Measurements from ENCODE around the gene MRPL38.

MRPL38 gene

DNA sequence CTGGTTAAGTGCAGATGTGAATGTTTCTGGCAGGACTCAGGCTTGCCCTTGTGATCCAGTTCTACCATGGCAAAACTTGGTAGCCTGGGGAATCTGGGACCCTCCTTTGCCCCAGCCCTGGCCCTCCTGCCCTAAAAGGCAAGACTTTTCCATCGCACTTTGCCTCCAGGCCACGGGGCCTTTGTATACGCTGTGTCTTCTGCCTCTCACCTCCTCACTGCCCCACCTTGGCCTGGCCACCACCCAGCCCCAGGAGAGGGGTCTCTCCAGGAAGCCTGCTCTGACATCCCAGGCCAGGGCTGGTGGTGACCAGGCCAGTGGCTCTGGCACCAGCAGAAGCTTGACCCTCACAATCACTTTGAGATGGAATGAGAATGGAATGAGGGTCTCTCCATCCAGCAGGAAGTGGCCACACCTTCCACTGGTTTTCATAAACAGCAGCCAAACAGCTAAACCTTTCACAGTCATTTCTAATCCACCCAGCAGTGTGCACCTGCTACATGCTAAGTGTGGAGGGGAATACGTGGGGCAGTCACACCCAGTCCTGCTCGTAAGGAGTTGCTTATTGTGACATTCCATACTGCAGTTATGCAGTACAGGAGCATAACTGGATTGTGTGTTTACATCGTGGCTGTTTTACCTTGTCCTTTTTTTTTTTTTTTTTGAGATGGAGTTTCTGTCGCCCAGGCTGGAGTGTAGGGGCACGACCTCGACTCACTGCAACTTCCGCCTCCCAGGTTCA, 1.6 kb upstream of the MRPL38 start:
- no peak overlapping the region for H3K4me3 ChIP-seq (replicated peaks; ENCODE audit: low read depth, low read length)
- no peak for DNase-seq (ENCODE audit: extremely low read depth, low read depth)
- TF ChIP-seq CTCF (IDR thresholded peaks at IDR 0.05; ENCODE audit: low read depth, low read length, missing control alignments): no peak

DNA sequence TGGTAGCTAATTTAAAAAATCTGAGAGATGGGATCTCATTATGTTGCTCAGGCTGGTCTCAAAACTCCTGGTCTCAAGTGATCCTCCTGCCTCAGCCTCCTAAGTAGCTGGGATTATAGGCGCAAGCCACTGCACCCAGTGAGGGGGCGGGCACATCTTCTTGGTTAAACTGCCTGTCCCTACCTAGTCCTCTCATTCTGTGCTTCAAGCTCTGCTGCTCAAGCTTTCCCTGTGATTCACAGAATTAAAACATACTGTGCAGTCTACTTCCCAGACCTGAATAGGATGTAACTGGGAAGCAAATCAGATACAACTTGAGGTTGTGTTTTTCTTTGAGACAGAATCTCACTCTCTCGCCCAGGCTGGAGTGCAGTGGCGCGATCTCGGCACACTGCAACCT, 2.3 kb downstream of the MRPL38 start:
- TF ChIP-seq CTCF (IDR thresholded peaks at IDR 0.05; ENCODE audit: low read depth, low read length, missing control alignments): no peak
- H3K4me3 ChIP-seq (replicated peaks; ENCODE audit: low read depth, low read length): no peak overlapping the region
- DNase-seq (ENCODE audit: extremely low read depth, low read depth): no peak

GRCh38 chr17:75901727-75902126, 3.0 kb downstream of the MRPL38 start:
- no peak for TF ChIP-seq CTCF (IDR thresholded peaks at IDR 0.05; ENCODE audit: low read depth, low read length, missing control alignments)

GRCh38 chr17:75900691-75901533, 3.8 kb downstream of the MRPL38 start:
- TF ChIP-seq CTCF (IDR thresholded peaks at IDR 0.05; ENCODE audit: low read depth, low read length, missing control alignments): no peak
- no peak overlapping the region for H3K4me3 ChIP-seq (replicated peaks; ENCODE audit: low read depth, low read length)
- DNase-seq (ENCODE audit: extremely low read depth, low read depth): no peak

More at GRCh38 chr17:75901727-75902126, 3.0 kb downstream of the MRPL38 start:
- H3K4me3 ChIP-seq (replicated peaks; ENCODE audit: low read depth, low read length): no peak overlapping the region
- DNase-seq (ENCODE audit: extremely low read depth, low read depth): no peak

DNA sequence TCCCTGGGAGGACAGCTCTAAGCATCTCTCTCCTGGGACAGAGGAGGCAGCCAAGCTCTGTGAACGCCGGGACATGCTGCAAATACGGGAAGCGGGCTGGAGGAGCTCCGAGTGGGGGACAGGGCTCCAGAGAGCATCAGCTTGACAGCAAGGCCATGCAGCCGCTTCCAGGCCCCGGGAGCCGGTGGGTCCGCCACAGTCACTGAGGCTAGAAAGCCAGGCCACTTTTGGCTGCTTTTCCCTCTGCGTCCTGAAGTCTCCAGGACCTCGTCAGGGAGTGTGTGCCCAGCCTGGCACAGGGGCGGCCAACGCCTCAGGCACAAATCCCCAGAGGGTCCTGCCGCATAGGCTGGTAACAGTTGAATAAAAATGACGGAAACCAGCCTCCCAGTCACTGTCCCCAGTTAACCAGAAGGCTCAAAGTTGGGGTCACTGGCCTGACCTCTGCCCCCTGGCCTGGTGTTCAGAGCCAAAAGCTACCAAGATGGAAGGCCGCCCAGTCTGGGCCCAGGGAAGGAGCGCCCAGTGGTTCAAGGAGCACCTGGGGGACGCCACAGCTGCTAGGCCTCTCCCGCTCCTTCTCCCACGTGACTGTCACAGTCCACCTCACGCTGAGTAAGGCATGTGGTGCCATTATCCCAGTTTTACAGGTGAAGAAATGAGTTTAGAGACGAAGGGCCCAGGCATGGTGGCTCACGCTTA, 4.8 kb downstream of the MRPL38 start:
- DNase-seq (ENCODE audit: extremely low read depth, low read depth): no peak
- TF ChIP-seq CTCF (IDR thresholded peaks at IDR 0.05; ENCODE audit: low read depth, low read length, missing control alignments): no peak
- H3K4me3 ChIP-seq (replicated peaks; ENCODE audit: low read depth, low read length): no peak overlapping the region

DNA sequence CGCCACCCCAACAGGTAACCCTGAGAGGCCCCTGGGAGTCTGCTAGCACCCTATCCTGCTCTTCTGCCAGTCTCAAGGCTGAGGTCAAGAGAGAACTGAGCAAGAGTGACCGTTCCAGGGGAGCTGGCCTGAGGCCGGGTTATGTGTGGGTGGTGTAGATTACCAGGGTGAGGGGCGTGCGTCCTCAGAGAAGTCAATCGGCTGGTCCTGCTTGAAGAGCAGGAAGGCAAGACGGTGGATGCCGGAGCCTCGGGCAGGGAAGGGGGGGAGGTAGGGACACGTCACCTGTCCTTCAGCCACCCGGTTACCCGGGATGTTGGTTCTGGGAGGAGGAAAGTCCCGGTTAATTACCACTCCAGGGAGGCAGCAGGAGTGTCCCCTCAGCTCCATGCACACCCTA, 5.3 kb downstream of the MRPL38 start:
- no peak for TF ChIP-seq CTCF (IDR thresholded peaks at IDR 0.05; ENCODE audit: low read depth, low read length, missing control alignments)
- no peak for DNase-seq (ENCODE audit: extremely low read depth, low read depth)
- H3K4me3 ChIP-seq (replicated peaks; ENCODE audit: low read depth, low read length): no peak overlapping the region

Data from HFF-Myc (cell line).